Muscle layer of duodenum (tissue), 2 donors: ENCODE measurements around the gene DIP2A.
"Not testable (repeated sequence)": the region's sequence is repeated elsewhere in the genome, so short reads cannot be mapped to it uniquely, and the experiment has no call there.

Source experiments
- H3K27ac ChIP-seq: one replicate; pipeline ENCODE4 v1.7.0; 2013; ENCODE audit warnings: mild to moderate bottlenecking, low read length
- H3K27me3 ChIP-seq: one replicate; pipeline ENCODE4 v1.7.0; 2013; ENCODE audit warnings: low read depth, mild to moderate bottlenecking, control low read depth, low read length
- H3K36me3 ChIP-seq, 2 donors: one replicate each; pipeline ENCODE4 v1.7.0; 2013; ENCODE audit warnings: low read length in 2 of 2, control low read depth in 1 of 2, mild to moderate bottlenecking in 1 of 2; ENCODE audit not compliant: insufficient read depth in 2 of 2, control insufficient read depth in 1 of 2
- H3K4me1 ChIP-seq, 2 donors: one replicate each; pipeline ENCODE4 v1.7.0; 2013; ENCODE audit warnings: low read length in 2 of 2, mild to moderate bottlenecking in 2 of 2, control low read depth in 1 of 2, moderate library complexity in 1 of 2; ENCODE audit not compliant: insufficient read depth in 2 of 2, control insufficient read depth in 1 of 2
- H3K4me3 ChIP-seq, 2 donors: one replicate each; pipeline ENCODE4 v1.7.0; 2013; ENCODE audit warnings: low read length in 2 of 2, low read depth in 1 of 2, mild to moderate bottlenecking in 1 of 2
- H3K9me3 ChIP-seq, 2 donors: one replicate each; pipeline ENCODE4 v1.7.0; 2013; ENCODE audit warnings: low read length in 2 of 2, control low read depth in 1 of 2, mild to moderate bottlenecking in 1 of 2; ENCODE audit not compliant: control insufficient read depth in 1 of 2
- donor health status: healthy.

Gene DIP2A

DNA sequence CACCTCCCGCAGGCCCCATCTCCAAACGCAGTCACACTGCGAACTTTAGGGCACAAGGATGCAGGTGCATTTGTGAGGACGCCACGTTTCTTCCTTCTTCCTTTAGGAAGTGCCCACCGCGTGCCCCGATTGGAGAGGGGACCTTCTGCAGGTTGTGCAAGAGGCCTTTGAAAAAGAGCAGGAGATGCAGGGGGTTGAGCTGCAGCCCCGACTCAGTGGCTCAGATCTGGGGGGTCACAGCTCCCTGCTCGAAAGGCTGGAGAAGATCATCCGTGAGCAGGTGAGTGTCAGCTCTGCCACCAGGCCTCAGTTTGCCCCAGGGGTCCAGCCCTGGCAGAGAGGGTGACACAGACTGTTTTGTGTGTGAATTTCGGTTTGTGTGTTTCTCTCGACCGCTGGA is 31.2 kb upstream of the DIP2A start:
- H3K4me3 ChIP-seq, result no peak overlapping the region
- H3K27me3 ChIP-seq, result no peaks in the 10 kb centered on the region
- H3K27ac ChIP-seq, result no peak overlapping the region
- no peaks in the 10 kb centered on the region for H3K9me3 ChIP-seq
- H3K4me1 ChIP-seq, result no peaks in the 10 kb centered on the region
- peaks cover 6 to 67% of the 10 kb centered on the region in 2 donors for H3K36me3 ChIP-seq

DNA sequence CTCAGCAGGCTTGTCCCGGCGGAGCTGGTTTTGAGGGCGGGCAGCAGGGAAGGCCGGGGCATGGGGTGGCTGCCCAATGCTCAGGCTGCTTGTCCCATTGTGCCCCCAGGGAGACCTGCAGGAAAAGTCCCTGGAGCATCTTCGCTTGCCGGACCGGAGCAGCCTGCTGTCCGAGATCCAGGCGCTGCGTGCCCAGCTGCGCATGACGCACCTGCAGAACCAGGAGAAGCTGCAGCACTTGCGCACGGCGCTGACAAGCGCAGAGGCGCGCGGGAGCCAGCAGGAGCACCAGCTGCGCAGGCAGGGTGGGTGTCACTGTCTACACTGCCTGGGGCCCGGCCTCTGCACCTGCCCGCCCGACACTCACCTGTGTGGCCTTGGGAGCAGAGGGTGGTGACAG is 30.4 kb upstream of the DIP2A start:
- peaks cover 4 to 70% of the 10 kb centered on the region in 2 donors for H3K36me3 ChIP-seq

DNA sequence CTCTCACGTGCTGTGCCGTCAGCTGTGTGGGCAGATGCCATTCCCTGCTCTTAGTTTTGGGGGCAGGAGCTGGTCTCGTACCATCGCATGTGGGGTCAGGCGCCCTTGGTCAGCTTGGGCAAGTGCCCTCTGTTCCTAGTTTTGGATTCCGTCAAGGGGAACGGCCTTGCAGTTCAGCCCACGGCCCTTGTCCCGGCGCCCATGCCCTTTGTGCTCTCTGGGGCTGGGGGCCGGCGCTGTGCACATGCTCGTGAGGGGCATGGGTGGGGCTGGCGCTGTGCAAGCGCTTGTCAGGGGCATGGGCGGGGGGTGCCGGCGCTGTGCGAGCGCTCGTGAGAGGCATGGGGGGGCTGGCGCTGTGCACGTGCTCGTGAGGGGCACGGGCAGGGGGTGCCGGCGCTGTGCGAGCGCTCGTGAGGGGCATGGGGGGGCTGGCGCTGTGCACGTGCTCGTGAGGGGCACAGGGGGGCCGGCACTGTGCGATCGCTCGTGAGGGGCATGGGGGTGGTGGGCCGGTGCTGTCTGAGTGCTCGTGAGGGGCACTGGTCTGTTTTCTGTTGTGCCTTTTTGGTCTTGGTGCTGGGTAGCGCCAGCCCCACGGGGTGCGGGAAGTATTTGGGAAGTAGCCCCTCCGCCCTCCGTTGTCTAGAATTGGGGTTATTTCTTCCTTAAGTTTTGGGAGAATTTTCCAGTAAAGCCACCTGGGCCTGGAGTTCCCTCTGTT is 29.5 kb upstream of the DIP2A start:
- no peaks in the 10 kb centered on the region for H3K27me3 ChIP-seq
- H3K27ac ChIP-seq, result no peak overlapping the region
- H3K36me3 ChIP-seq, result peaks cover 4 to 73% of the 10 kb centered on the region in 2 donors
- no peaks in the 10 kb centered on the region for H3K4me1 ChIP-seq
- H3K9me3 ChIP-seq, result no peaks in the 10 kb centered on the region
- H3K4me3 ChIP-seq, result no peak overlapping the region

More for the DNA sequence above, 30.4 kb upstream of the DIP2A start:
- no peaks in the 10 kb centered on the region for H3K27me3 ChIP-seq
- H3K9me3 ChIP-seq, result no peaks in the 10 kb centered on the region
- no peak overlapping the region for H3K4me3 ChIP-seq
- no peak overlapping the region for H3K27ac ChIP-seq
- no peaks in the 10 kb centered on the region for H3K4me1 ChIP-seq

DNA sequence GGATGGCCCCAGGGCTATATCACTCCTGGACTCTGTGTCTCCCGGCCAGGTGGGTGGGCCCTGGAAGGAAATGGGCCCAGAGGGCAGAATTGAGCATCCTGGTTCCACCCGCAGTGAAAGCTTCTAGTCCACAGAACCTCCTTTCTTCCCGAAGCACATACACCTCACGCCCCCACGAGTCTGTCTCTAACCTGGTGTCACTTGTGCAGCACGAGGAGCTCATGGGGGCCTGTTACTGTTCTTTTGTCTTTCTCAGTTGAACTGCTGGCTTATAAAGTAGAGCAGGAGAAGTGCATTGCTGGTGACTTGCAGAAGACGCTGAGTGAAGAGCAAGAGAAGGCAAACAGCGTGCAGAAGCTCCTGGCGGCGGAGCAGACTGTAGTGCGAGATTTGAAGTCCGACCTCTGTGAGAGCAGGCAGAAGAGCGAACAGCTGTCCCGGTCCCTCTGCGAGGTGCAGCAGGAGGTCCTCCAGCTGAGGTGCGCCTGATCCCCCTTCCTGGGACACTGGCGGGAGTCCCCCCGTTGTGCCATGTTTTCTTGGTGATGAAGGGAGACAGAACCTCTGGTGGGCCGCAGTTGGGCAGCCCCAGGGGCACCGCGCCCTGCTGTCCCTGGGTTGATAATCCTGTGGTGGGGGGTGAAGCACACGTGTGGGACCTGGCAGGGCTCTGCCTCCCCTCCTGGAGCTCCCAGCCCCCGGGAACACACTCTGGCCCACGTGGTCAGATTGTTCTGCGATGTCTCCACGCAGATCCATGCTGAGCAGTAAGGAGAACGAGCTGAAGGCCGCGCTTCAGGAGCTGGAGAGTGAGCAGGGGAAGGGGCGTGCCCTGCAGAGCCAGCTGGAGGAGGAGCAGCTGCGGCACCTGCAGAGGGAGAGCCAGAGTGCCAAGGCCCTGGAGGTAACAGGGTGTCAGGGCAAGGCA is 28.7 kb upstream of the DIP2A start:
- Histone ChIP-seq H3K27me3 (no peaks in the 10 kb centered on the region), H3K9me3 (no peaks in the 10 kb centered on the region), H3K27ac (no peak overlapping the region), H3K36me3 (peaks cover 9 to 79% of the 10 kb centered on the region in 2 donors), H3K4me3 (no peak overlapping the region), H3K4me1 (no peaks in the 10 kb centered on the region)

DNA sequence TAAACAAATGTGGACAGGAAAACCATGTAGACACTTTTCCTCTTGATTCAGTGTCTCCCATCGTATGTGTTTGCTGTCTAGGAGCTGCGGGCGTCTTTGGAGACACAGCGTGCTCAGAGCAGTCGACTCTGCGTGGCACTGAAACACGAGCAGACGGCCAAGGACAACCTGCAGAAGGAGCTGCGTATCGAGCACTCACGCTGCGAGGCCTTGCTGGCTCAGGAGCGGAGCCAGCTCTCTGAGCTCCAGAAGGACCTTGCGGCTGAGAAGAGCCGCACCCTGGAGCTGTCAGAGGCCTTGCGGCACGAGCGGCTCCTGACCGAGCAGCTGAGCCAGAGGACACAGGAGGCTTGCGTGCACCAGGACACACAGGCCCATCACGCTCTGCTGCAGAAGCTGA is 27.2 kb upstream of the DIP2A start:
- H3K27ac ChIP-seq, result no peak overlapping the region

DNA sequence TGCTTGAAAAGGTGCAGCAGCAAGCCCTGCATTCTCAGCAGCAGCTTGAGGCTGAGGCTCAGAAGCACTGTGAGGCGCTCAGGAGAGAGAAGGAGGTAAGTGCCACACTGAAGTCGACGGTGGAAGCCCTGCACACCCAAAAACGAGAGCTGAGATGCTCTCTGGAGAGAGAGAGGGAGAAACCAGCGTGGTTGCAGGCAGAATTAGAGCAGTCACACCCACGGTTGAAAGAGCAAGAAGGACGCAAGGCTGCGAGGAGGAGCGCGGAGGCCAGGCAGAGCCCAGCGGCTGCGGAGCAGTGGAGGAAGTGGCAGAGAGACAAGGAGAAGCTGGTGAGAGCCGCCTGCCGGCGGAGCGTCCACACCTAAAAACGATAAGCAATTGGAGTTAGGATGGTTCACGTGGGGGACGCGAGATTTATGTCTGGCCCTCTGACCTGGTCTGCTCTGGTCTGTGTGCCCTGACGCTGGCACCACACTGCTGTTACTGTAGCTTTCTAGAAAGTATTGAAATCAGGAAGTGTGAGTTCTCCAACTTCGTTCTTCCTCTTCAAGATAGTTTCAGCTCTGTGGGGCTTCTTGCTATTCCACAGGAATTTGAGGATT is 26.7 kb upstream of the DIP2A start:
- Histone ChIP-seq H3K36me3 (peaks cover 9 to 73% of the 10 kb centered on the region in 2 donors), H3K4me3 (no peak overlapping the region), H3K9me3 (no peaks in the 10 kb centered on the region), H3K4me1 (no peaks in the 10 kb centered on the region), H3K27ac (no peak overlapping the region), H3K27me3 (no peaks in the 10 kb centered on the region)

More for the DNA sequence above, 27.2 kb upstream of the DIP2A start:
- Histone ChIP-seq H3K27me3 (no peaks in the 10 kb centered on the region), H3K4me1 (no peaks in the 10 kb centered on the region), H3K4me3 (no peak overlapping the region), H3K36me3 (peaks cover 9 to 75% of the 10 kb centered on the region in 2 donors), H3K9me3 (no peaks in the 10 kb centered on the region)

DNA sequence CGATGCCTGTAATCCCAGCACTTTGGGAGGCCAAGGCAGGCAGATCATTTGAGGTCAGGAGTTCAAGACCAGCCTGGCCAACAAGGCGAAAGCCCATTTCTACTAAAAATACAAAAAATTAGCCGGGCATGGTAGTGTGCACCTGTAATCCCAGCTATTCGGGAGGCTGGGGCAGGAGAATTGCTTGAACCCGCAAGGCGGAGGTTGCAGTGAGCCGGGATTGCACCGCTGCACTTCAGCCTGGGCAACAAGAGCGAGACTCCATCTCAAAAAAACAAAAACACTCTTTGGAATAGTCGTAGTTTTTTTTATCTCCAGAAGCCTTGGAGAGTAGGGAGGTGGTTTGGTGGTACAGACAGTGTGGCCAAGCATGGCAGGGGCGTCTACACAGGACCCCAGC is 25.6 kb upstream of the DIP2A start:
- H3K36me3 ChIP-seq, result peaks cover 15 to 73% of the 10 kb centered on the region in 2 donors
- not testable (repeated sequence) for H3K4me3 ChIP-seq, H3K27me3 ChIP-seq, H3K9me3 ChIP-seq, H3K4me1 ChIP-seq, H3K27ac ChIP-seq

DNA sequence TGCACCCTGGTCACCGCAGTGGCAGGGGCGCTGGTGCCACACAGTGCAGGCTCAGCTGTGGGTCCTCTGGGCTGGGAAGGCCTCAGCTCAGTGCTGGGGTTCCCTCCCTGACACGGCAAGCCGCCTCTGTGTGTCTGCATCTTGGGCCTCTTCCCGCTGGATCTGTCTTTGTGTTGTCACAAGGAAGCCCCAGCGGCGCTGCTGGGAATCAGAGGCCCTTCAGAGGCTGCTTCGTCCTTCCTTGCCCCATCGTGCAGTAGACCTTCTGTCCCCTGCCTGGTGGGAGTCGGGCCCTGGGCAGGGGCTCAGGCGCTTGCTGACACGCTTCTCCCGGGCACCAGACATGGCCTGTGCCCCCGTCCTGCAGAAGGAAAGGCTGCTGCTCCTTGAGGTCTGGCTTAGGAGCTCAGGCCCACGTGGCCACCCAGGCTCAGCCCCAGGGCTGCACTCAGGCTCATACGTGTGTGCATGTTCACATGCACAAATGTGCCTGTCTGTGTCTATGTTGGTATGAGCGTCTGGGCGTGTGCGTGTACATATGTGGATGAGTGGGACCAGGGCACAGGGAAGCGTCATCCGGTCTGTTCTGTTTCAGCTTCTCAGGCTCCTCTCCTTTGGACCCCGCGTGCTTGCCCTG is 24.3 kb upstream of the DIP2A start:
- H3K27me3 ChIP-seq, result no peaks in the 10 kb centered on the region
- H3K36me3 ChIP-seq, result peaks cover 18 to 71% of the 10 kb centered on the region in 2 donors
- no peak overlapping the region for H3K27ac ChIP-seq
- H3K4me3 ChIP-seq, result no peak overlapping the region
- no peaks in the 10 kb centered on the region for H3K9me3 ChIP-seq
- H3K4me1 ChIP-seq, result no peaks in the 10 kb centered on the region

DNA sequence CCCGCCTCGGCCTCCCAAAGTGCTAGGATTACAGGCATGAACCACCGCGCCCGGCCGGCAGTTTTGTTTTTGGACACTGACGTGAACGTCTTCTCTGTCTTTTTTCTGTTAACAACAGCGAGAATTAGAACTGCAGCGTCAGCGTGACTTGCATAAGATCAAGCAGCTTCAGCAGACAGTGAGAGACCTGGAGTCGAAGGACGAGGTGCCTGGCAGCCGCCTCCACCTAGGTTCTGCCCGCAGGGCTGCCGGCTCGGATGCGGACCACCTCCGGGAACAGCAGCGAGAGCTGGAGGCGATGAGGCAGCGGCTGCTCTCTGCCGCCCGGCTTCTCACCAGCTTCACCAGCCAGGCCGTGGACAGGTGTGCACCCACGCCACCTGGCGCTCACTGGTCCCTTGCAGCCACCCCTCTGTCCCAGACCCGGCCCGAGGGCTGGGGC is 22.9 kb upstream of the DIP2A start:
- Histone ChIP-seq H3K27me3 (no peaks in the 10 kb centered on the region), H3K27ac (no peak overlapping the region), H3K4me1 (no peaks in the 10 kb centered on the region), H3K36me3 (peaks cover 20 to 74% of the 10 kb centered on the region in 2 donors), H3K4me3 (no peak overlapping the region), H3K9me3 (no peaks in the 10 kb centered on the region)

DNA sequence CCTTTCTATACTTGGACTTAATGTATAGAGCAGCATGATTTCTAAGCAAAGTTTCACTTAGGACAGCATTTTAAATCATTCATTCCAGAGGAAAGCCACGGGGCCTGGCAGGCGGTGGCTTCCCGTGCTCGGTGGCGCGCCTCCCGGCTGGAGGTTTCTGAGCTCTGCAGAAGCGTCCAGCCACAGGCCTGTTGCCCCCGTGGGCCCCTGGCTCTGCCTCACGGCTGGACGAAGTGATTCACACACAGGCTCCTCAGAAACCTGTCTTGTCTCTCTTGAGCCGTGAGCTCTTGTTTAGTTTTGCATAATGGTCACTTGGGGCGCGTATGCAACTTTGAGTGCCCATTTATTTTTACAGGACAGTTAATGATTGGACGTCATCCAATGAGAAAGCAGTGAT is 22.1 kb upstream of the DIP2A start:
- H3K27ac ChIP-seq, result no peak overlapping the region
- H3K4me3 ChIP-seq, result no peak overlapping the region
- H3K9me3 ChIP-seq, result no peaks in the 10 kb centered on the region
- no peaks in the 10 kb centered on the region for H3K27me3 ChIP-seq
- H3K4me1 ChIP-seq, result no peaks in the 10 kb centered on the region
- H3K36me3 ChIP-seq, result peaks cover 24 to 74% of the 10 kb centered on the region in 2 donors

DNA sequence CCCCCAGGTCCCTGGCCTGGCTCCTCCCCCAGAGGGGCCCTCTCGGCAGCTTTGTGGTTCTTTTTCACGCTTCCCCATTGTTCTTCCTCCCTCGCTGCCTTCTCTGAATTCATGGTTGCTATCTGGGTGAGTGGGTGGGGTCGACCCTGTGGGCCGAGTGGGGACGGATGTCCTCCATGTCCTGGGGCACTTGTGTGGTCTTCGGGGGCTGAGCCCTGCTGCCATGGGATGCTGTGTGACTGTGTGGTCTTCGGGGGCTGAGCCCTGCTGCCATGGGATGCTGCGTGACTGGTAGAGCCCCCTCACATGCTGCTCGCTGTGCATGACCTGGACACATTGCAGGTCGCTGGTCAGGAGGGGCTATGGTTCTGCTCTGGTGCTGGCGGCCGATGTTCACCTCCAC is 21.6 kb upstream of the DIP2A start:
- H3K27me3 ChIP-seq, result no peaks in the 10 kb centered on the region
- no peak overlapping the region for H3K27ac ChIP-seq
- H3K9me3 ChIP-seq, result no peaks in the 10 kb centered on the region
- no peaks in the 10 kb centered on the region for H3K4me1 ChIP-seq
- no peak overlapping the region for H3K4me3 ChIP-seq
- H3K36me3 ChIP-seq, result peaks cover 24 to 74% of the 10 kb centered on the region in 2 donors
